Activated T-cell treated with anti-CD3 and anti-CD28 coated beads, Interleukin-2, amount 50 U/mL, for 72 hours (primary cell): Measurements from ENCODE around the gene MXRA7. TPM values are rescaled to one million over a fixed set of nuclear protein-coding genes. Genes with fewer than 3 reads are reported as not detected.
"Not testable (repeated sequence)": the region's sequence is repeated elsewhere in the genome, so short reads cannot be mapped to it uniquely, and the experiment has no call there.

ENCODE experiments used
- ATAC-seq, 2 donors: fragments of 150-1000 bp; cut with Tn5 transposase; replicated peaks in 1 of 2; 2 replicates each; pipeline ENCODE4 v1.10.0; 2021; ENCODE audit warnings: moderate library complexity in 2 of 2, mild to moderate bottlenecking in 1 of 2
- DNase-seq, 2 donors: peaks; one replicate each; pipeline ENCODE4 v3.0.0; 2021 to 2022; ENCODE audit warnings: mixed read lengths in 1 of 2
- H3K27ac Mint-ChIP-seq: one replicate; pipeline ENCODE4 v1.8.0; 2022; ENCODE audit warnings: mild to moderate bottlenecking, moderate library complexity, mixed read lengths
- H3K27me3 Mint-ChIP-seq: one replicate; pipeline ENCODE4 v1.8.0; 2022; ENCODE audit warnings: low read depth, mixed read lengths
- H3K36me3 Mint-ChIP-seq, 2 donors: one replicate each; pipeline ENCODE4 v1.8.0; 2022; ENCODE audit warnings: mixed read lengths in 2 of 2, mild to moderate bottlenecking in 1 of 2; ENCODE audit not compliant: insufficient read depth in 2 of 2
- H3K4me1 Mint-ChIP-seq: one replicate; pipeline ENCODE4 v1.8.0; 2022; ENCODE audit warnings: low read depth, mixed read lengths
- H3K4me3 Mint-ChIP-seq, 2 donors: one replicate each; pipeline ENCODE4 v1.8.0; 2022; ENCODE audit warnings: mild to moderate bottlenecking in 2 of 2, mixed read lengths in 2 of 2, moderate library complexity in 2 of 2
- H3K9me3 Mint-ChIP-seq, 2 donors: one replicate each; pipeline ENCODE4 v1.8.0; 2022; ENCODE audit warnings: mixed read lengths in 2 of 2
- total RNA-seq, 2 donors: library from RNA; stranded (reverse); gene quantifications; one replicate each; pipeline ENCODE4 v1.2.3, GENCODE V29; 2022

The MXRA7 gene
- total RNA-seq, 2 donors from 2014 or later: 17.4 to 21.8 TPM

DNA sequence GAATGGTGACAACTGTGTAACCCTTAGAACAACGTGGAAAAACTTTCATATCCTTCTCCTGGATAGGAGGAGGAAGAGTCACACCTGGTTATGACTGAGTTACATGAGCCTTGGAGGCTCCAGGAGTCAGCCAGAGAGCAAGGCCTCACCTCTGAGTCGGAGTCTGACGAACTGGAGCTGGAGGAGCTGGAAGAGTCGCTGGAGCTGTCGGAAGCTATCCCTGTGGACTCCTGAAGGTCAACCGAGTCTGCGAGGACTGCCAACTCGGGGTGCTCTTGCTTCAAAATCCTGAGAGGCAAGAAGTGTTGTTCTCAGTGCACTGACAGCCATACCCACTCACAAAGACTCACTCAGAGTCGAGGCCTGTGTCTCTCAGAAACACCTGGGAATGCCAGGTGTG is 9.4 kb upstream of the MXRA7 start:
- H3K4me1 Mint-ChIP-seq: peaks cover 50% of the 10 kb centered on the region
- no peaks in the 10 kb centered on the region for H3K9me3 Mint-ChIP-seq
- H3K4me3 Mint-ChIP-seq: no peak overlapping the region
- no peaks in the 10 kb centered on the region for H3K27me3 Mint-ChIP-seq
- H3K36me3 Mint-ChIP-seq: peaks cover 22 to 49% of the 10 kb centered on the region in 2 donors
- no peak for DNase-seq
- ATAC-seq: no peak
- H3K27ac Mint-ChIP-seq: peak overlapping the region; percentile 10

DNA sequence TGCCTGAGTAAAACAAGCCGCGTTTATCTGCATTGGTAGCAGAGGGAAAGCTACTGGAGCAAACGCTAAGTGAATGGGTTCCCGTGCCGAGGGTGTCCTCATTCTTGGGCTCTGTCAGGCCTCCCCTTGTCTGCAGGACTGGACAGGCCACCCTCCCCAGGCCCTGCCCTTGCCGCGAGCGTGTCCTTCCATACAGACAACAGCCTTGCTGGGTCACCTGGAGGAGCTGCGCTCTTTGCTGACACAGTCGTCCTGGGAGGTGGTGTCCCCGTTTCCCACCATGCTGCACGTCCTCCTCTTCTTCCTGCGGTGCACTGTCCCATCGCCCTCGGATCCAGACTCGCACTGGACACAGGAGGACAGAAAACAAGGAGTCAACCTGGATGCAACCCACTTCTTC is 7.8 kb upstream of the MXRA7 start:
- peaks cover 20 to 46% of the 10 kb centered on the region in 2 donors for H3K36me3 Mint-ChIP-seq
- no peak overlapping the region for H3K27ac Mint-ChIP-seq
- H3K4me1 Mint-ChIP-seq: peaks cover 42% of the 10 kb centered on the region
- no peak for DNase-seq
- H3K9me3 Mint-ChIP-seq: no peaks in the 10 kb centered on the region
- H3K27me3 Mint-ChIP-seq: no peaks in the 10 kb centered on the region
- ATAC-seq: no peak
- no peak overlapping the region for H3K4me3 Mint-ChIP-seq

DNA sequence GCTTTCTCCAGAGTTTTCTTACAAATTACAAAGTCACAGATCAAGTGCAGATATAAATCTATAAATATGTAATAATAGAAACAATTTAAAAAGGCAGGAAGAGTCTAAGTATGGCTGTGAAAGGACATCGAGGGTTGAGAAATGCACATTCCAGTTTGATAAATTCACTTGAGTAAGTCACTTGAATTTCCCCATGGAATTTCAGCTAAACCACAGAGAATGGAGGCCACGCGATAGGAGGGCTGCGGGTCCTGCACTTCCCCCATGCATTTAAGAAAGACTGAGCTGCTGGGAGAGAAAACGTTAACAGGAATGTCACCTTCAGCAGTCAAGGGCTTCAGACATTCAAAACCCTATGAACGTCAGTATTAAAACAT is 6.1 kb upstream of the MXRA7 start:
- ATAC-seq: no peak
- DNase-seq: no peak
- no peaks in the 10 kb centered on the region for H3K9me3 Mint-ChIP-seq
- H3K4me1 Mint-ChIP-seq: peaks cover 50% of the 10 kb centered on the region
- peak overlapping the region; percentile 84 for H3K27ac Mint-ChIP-seq
- no peaks in the 10 kb centered on the region for H3K27me3 Mint-ChIP-seq
- peaks cover 18 to 34% of the 10 kb centered on the region in 2 donors for H3K36me3 Mint-ChIP-seq
- H3K4me3 Mint-ChIP-seq: peak overlapping the region; percentile 58 to 83

DNA sequence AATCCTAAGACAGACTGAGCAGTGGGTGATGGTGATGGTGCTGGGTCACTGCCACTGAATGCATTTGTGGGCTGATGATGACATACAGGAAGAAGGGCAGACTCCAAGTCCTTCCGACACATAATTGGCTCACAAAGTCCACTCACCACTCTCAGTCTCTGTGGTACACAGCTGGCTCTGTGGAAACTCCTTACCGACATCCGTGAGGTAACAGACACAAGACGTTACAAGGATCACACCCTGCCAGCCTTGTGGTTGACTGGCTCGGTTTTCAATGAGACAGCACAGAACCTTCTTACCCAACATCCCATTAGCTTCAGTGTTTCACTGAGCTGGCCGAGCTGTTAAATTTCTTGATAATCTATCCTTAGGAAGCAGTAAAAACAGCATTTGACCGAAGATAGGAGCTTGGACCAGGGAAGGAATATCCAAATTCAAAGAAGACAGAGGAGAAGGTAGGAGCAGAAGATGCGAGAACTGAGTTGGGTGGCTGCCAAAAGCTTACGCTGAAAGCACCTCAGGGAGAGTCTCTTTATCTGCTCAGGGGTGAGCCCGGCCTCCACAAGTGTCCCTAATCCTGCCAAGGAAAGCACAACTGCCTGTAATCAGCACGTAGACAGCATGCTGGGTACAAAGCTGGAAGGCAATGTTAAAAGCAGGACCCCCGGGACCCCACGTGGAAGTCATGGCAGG is 5.5 kb upstream of the MXRA7 start:
- ATAC-seq (peak; percentile 86 to 91), DNase-seq (peak; percentile 62 to 72)
- Mint-ChIP-seq H3K27me3 (no peaks in the 10 kb centered on the region), H3K36me3 (peaks cover 16 to 29% of the 10 kb centered on the region in 2 donors), H3K4me3 (peak overlapping the region; percentile 58 to 83), H3K9me3 (no peaks in the 10 kb centered on the region), H3K4me1 (peaks cover 49% of the 10 kb centered on the region), H3K27ac (peak overlapping the region; percentile 84)

DNA sequence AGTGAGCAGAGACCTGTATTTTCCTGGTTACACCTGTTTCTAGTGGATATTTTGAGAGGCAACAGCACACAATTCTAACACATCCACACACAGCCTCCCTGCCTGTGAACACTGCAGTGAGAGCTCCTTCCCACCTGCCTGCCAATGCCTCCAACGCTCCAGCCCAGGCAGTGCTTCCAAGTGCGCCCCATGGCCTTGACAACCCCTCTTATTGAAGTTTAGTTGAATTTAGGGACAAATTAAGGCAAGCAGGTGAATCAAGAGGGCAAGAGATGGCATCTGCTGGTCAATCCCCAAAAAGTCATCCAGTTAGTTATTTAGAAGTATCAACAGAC is 4.7 kb upstream of the MXRA7 start:
- Mint-ChIP-seq H3K27ac (peak overlapping the region; percentile 84), H3K4me3 (peak overlapping the region; percentile 58 to 83), H3K9me3 (no peaks in the 10 kb centered on the region), H3K4me1 (peaks cover 48% of the 10 kb centered on the region), H3K36me3 (peaks cover 14 to 21% of the 10 kb centered on the region in 2 donors), H3K27me3 (no peaks in the 10 kb centered on the region)
- DNase-seq (no peak), ATAC-seq (no peak)

DNA sequence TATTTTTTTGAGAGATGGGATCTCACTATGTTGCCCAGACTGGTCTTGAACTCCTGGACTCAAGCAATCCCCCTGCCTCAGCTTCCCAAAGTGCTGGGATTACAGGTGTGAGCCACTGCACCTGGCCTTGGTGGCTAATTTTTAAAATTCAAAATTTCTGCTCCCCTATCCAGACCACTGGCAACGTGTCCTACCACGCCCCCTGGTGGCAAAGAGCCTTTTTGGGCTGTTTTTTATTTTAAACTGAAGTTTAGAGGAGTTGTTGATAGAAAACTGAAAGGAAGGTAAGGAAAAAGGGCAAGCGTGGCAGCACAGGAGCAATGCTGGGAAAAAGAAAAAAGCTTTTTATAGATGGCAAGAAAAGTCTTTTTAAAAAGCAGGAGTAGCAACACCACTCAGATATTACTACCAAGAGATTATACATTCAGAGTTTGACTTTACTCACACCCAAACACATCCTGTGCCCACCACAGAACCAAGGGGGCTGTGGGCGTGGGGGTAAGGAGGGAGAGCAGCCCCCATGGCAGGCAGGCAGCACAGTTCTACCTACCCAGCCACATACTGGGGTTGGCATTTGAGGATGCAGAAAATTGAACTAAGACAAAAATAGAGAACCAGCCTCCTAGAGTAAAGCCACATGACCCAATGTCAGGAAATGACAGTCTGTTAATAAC is 4.2 kb upstream of the MXRA7 start:
- Mint-ChIP-seq H3K27me3 (no peaks in the 10 kb centered on the region), H3K9me3 (no peaks in the 10 kb centered on the region), H3K4me1 (peaks cover 47% of the 10 kb centered on the region), H3K36me3 (peaks cover 13 to 18% of the 10 kb centered on the region in 2 donors), H3K27ac (peak overlapping the region; percentile 84), H3K4me3 (peak overlapping the region; percentile 43 to 83)
- ATAC-seq (peak; percentile 11 to 18), DNase-seq (peak; percentile 77 to 82)

DNA sequence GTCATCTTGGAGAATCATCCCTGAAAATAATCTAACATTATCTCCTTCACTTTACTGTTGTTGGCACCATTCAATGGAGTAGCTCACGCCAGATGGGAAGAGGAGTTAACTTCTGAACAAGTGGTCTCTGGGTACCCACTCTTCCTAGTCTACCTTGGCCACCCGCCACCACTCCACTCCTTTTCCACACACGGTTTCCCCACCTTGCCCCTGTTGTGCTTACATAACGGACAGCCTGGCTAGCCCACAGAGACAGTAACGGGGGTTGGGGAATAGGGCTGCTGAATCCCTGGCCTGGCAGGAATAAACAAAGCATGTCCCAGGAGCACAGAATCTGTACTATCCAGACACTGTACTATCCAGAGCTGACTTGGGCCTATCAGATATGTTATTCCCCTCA is 3.6 kb upstream of the MXRA7 start:
- Mint-ChIP-seq H3K4me1 (peaks cover 47% of the 10 kb centered on the region), H3K27me3 (no peaks in the 10 kb centered on the region), H3K27ac (peak overlapping the region; percentile 36), H3K9me3 (no peaks in the 10 kb centered on the region), H3K36me3 (peaks cover 13 to 16% of the 10 kb centered on the region in 2 donors), H3K4me3 (no peak overlapping the region)
- no peak for ATAC-seq
- no peak for DNase-seq

GRCh38 chr17:76713765-76714164 is 3.0 kb upstream of the MXRA7 start:
- peaks cover 11 to 13% of the 10 kb centered on the region in 2 donors for H3K36me3 Mint-ChIP-seq
- no peaks in the 10 kb centered on the region for H3K9me3 Mint-ChIP-seq
- no peak overlapping the region for H3K4me3 Mint-ChIP-seq
- ATAC-seq: no peak
- H3K27ac Mint-ChIP-seq: no peak overlapping the region
- H3K4me1 Mint-ChIP-seq: peaks cover 47% of the 10 kb centered on the region
- no peaks in the 10 kb centered on the region for H3K27me3 Mint-ChIP-seq
- no peak for DNase-seq

DNA sequence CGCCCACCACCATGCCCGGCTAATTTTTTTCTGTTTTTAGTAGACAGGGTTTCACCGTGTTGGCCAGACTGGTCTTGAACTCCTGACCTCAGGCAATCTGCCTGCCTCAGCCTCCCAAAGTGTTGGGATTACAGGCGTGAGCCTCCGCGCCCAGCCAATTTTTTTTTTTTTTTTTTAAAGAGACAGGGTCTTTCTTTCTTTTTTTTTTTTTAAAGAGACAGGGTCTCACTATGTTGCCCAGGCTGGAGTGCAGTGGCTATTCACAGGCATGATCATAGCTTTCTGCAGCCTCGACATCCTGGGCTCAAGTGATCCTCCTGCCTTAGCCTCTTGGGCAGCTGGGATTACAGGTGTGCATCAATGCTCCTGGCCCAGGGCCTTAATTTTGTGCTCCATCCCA is 1.6 kb upstream of the MXRA7 start:
- not testable (repeated sequence) for H3K27me3 Mint-ChIP-seq, H3K9me3 Mint-ChIP-seq, H3K4me3 Mint-ChIP-seq, H3K36me3 Mint-ChIP-seq, DNase-seq, ATAC-seq
- Mint-ChIP-seq H3K27ac (peak overlapping the region; percentile 35), H3K4me1 (peaks cover 45% of the 10 kb centered on the region)

DNA sequence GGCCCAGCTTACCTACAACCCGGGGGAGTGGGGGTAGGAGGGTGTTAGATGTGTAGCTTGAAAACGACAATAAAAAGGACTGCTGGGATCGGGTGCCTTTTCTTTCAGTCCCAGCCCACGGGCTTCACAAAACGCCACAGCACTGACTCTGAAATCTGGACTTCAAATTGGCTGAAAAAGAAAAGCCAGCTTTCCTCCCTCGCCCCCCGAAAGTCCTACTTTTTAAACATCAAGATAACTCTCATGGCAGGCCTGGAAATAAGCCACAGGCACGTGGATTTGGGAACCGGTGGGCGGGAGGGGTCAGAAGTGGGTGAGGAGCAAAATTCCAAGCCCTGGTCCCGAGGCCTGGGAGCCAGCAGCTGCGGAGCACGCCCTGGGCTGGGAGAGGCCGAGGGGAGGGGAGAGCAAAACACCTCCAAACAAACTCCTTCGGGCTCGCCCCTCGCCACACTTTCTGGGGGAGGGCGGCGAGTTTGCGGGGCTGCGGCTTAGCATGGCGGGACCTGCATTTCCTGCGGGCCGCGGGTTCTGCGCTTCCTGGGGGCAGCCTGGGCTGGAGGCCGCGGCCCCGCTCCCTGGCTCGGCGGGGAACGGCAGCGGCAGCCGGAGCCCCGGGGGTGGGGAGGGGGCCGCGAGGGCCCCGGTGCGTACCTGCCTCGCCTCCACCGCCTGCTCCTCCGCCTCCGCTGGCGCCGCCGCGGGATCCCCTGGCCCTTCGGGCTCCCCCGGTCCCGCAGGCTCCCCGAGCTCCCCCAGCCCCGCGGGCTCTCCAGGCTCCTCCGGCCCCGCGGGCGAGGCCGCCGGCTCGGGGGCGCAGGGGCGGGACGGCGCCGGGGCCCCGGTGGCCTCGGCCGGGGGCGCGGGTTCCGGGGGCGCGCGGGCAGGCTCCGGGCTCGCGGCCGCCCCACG is 558 bp downstream of the MXRA7 start:
- H3K27me3 Mint-ChIP-seq, H3K27ac Mint-ChIP-seq, H3K9me3 Mint-ChIP-seq, H3K36me3 Mint-ChIP-seq: not testable (repeated sequence)
- peaks cover 26% of the 10 kb centered on the region for H3K4me1 Mint-ChIP-seq
- peak; percentile 29 to 38 for ATAC-seq
- H3K4me3 Mint-ChIP-seq: peak overlapping the region; percentile 63 to 74
- peak; percentile 38 for DNase-seq

DNA sequence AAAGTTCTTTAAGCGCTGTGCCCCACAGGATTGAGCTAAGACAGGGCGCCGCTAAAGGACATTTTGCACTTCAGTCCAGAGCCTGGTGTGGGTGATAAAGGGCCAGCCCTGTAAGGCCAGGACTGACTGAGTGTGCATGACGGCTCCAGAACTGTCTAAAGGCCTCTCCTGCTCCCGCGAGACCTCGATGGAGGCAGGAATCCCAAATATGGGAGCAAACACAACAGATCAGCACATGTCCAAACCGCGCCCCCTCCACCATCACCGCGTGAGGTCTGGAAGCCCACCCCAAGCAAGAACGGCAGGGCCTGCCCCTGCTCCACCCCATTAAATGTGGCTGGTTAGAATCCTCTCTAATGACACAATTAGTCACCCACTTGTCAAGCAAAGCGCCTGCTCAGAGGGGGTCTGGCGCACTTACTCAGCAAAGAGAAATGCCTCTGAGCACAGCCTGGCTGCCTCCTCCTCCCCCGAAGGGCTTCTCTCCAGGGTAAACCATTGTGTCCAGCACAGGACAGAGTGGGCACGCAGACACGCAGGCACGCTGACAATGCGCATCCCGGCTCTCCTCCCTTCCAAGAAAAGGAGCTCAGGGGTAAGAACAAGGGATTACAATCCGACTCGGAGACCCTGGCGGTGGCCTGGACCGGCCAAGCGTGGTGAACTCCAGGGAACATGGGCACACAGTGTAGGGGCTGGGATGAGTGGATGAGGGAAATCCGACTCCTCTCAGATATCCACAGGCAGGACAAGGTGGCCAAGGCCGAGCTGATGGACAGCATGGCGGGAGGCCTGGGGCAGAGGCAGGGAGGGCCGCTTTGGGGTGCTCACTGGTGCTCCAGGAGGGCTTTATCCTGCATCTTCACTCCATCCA is 1.5 kb downstream of the MXRA7 start:
- peak overlapping the region; percentile 63 to 74 for H3K4me3 Mint-ChIP-seq
- H3K27me3 Mint-ChIP-seq: no peaks in the 10 kb centered on the region
- H3K27ac Mint-ChIP-seq: no peak overlapping the region
- no peak for DNase-seq
- ATAC-seq: no peak
- H3K9me3 Mint-ChIP-seq: no peaks in the 10 kb centered on the region
- H3K4me1 Mint-ChIP-seq: peaks cover 20% of the 10 kb centered on the region
- peaks cover 0 to 3% of the 10 kb centered on the region in 2 donors for H3K36me3 Mint-ChIP-seq

DNA sequence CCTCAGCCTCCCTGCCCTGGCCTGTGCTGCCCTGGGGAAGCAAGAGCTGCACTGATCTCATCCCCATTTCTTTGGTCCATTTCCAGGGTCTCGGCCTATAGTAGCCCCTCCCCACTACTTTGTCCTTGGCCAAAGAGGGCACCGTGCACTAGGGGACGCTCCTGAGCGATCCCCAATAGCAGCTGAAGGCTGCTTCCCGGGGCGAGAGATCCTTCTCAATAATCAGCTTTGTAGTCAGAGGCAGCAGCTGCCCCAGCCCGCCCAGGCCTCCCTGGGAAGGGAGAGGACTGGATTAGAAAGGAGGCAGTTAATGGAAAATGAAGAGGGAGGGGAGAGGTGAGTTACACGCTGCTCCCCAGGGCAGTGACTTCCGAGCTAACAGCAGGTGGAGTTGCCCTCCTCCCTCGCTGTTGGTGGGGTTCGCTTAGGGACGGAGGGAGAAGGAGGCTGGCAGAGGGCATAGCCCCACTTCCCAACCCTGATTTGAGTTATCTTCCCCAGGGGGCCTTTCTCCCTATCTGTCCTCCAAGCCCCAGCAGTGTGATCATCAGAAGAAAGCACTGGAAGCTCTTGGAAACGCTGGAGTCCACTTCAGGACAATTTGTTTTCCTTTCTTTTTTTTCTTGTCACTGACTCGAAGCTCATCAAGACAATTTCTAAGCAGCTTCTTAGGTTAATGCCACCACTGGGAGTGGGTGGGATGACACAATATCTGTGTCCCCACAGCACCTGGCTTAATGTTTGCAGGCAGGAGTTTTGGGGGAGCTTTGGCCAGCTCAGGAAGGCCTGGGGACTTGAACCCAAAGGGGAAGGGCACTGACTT is 2.6 kb downstream of the MXRA7 start:
- DNase-seq (no peak), ATAC-seq (no peak)
- Mint-ChIP-seq H3K4me3 (no peak overlapping the region), H3K9me3 (no peaks in the 10 kb centered on the region), H3K4me1 (peaks cover 15% of the 10 kb centered on the region), H3K36me3 (no peaks in the 10 kb centered on the region), H3K27me3 (no peaks in the 10 kb centered on the region), H3K27ac (no peak overlapping the region)
